ENCODE results near the gene TMEM200C.

TMEM200C gene

GRCh38 chr18:5895299-5895875 is at the start of gene TMEM200C:
TMEM200C (minus strand) TSS chr18:5895522; CDS start chr18:5892063, 3,459 bp downstream.
- DNase-seq: no peak

GRCh38 chr18:5944448-5944847 is 49.1 kb upstream of the TMEM200C start:
- DNase-seq: no peak

GRCh38 chr18:5943514-5943913 is 48.2 kb upstream of the TMEM200C start:
- DNase-seq: no peak

- DNase-seq: no peak
Measured at GRCh38 chr18:5942591-5942990, 47.3 kb upstream of the TMEM200C start.

- no peak for DNase-seq
Measured at GRCh38 chr18:5941890-5942289, 46.6 kb upstream of the TMEM200C start.

- DNase-seq: no peak
Measured at GRCh38 chr18:5939801-5940667, 44.7 kb upstream of the TMEM200C start.

- no peak for DNase-seq
Measured at GRCh38 chr18:5937795-5938194, 42.5 kb upstream of the TMEM200C start.

GRCh38 chr18:5937121-5937520 is 41.8 kb upstream of the TMEM200C start:
- DNase-seq: no peak

GRCh38 chr18:5930789-5931188 is 35.5 kb upstream of the TMEM200C start:
- DNase-seq: no peak

GRCh38 chr18:5918205-5918858 is 23.0 kb upstream of the TMEM200C start:
- no peak for DNase-seq

- no peak for DNase-seq
Measured at GRCh38 chr18:5914951-5915350, 19.6 kb upstream of the TMEM200C start.

- no peak for DNase-seq
Measured at GRCh38 chr18:5914016-5914415, 18.7 kb upstream of the TMEM200C start.

GRCh38 chr18:5912566-5912965 is 17.2 kb upstream of the TMEM200C start:
- no peak for DNase-seq

- DNase-seq: no peak
Measured at GRCh38 chr18:5909125-5909524, 13.8 kb upstream of the TMEM200C start.

- no peak for DNase-seq
Measured at GRCh38 chr18:5903386-5903785, 8.1 kb upstream of the TMEM200C start.

- no peak for DNase-seq
Measured at GRCh38 chr18:5900262-5900661, 4.9 kb upstream of the TMEM200C start.

- no peak for DNase-seq
Measured at GRCh38 chr18:5899835-5900234, 4.5 kb upstream of the TMEM200C start.

- no peak for DNase-seq
Measured at GRCh38 chr18:5895876-5896740, 786 bp upstream of the TMEM200C start.

- no peak for DNase-seq
Measured at GRCh38 chr18:5894611-5895298, 567 bp downstream of the TMEM200C start.

- DNase-seq: no peak
Measured at GRCh38 chr18:5893956-5894610, 1.2 kb downstream of the TMEM200C start.

- no peak for DNase-seq
Measured at GRCh38 chr18:5892823-5893431, 2.4 kb downstream of the TMEM200C start.

All from activated effector memory CD4-positive, alpha-beta T cell treated with anti-CD3 and anti-CD28 coated beads, Interleukin-2, amount 50 U/mL, for 16 hours (primary cell).